A673 (cell line): Measurements from ENCODE around the gene CHTF8. TPM values are rescaled to one million over a fixed set of nuclear protein-coding genes. Genes with fewer than 3 reads are reported as not detected.
"Not testable (repeated sequence)": the region's sequence is repeated elsewhere in the genome, so short reads cannot be mapped to it uniquely, and the experiment has no call there.

Experiments
- BruUV-seq: library from RNA; stranded (reverse); fragments of 400-500 nt; replicated peaks from 2 replicates; lab custom pipeline; 2021; lab: Mats Ljungman, UMichigan
- CTCF ChIA-PET: fragments of 300-600 bp; sonication (Branson Sonifier 250); formaldehyde crosslinking; loops from one replicate; lab custom pipeline; 2022; ENCODE audit warnings: antibody characterized with exemption; lab: Charles Lee
- POLR2A ChIA-PET: fragments of 300-600 bp; sonication (Branson Sonifier 250); formaldehyde crosslinking; loops from one replicate; lab custom pipeline; 2022; ENCODE audit warnings: antibody characterized with exemption; ENCODE audit not compliant: low non-redundant PET; lab: Charles Lee
- DNase-seq: peaks from one replicate; pipeline ENCODE4 v3.0.0-alpha.2; 2015; ENCODE audit warnings: low spot score
- H3K27ac ChIP-seq: fragments of 200-600 bp; sonication (generic); 2 replicates; pipeline ENCODE4 v1.5.1; 2016; ENCODE audit warnings: mixed run types, low read depth, mild to moderate bottlenecking, mixed read lengths, antibody characterized with exemption, low read length; ENCODE audit not compliant: poor library complexity, severe bottlenecking
- H3K27me3 ChIP-seq: fragments of 200-600 bp; sonication (generic); replicated peaks from 2 replicates; pipeline ENCODE4 v1.6.1; 2017; ENCODE audit warnings: mixed run types, low read depth, mild to moderate bottlenecking, mixed read lengths, antibody characterized with exemption, low read length; ENCODE audit not compliant: insufficient read depth, poor library complexity
- H3K36me3 ChIP-seq: fragments of 200-600 bp; sonication (generic); 2 replicates; pipeline ENCODE4 v1.6.1; 2016; ENCODE audit warnings: mixed run types, mild to moderate bottlenecking, mixed read lengths, antibody characterized with exemption, low read length; ENCODE audit not compliant: insufficient read depth, poor library complexity, severe bottlenecking
- H3K4me1 ChIP-seq: fragments of 200-600 bp; sonication (generic); 2 replicates; pipeline ENCODE4 v1.6.1; 2017; ENCODE audit warnings: mixed run types, mild to moderate bottlenecking, mixed read lengths, antibody characterized with exemption, low read length; ENCODE audit not compliant: insufficient read depth, poor library complexity, severe bottlenecking
- H3K4me3 ChIP-seq: fragments of 200-600 bp; sonication (generic); 2 replicates; pipeline ENCODE4 v1.5.1; 2016; ENCODE audit warnings: low read depth, mixed run types, mild to moderate bottlenecking, mixed read lengths, low read length; ENCODE audit not compliant: poor library complexity, severe bottlenecking
- H3K9me3 ChIP-seq: fragments of 200-600 bp; sonication (generic); 2 replicates; pipeline ENCODE4 v1.6.1; 2016; ENCODE audit warnings: mixed run types, low read depth, mild to moderate bottlenecking, mixed read lengths, antibody characterized with exemption, low read length; ENCODE audit not compliant: poor library complexity, severe bottlenecking
- EZH2 ChIP-seq: fragments of 200-600 bp; sonication (generic); IDR thresholded peaks from 2 replicates; pipeline ENCODE4 v1.6.1; 2017; ENCODE audit warnings: borderline replicate concordance, low read depth, mild to moderate bottlenecking, mixed read lengths, antibody characterized with exemption, low read length; ENCODE audit not compliant: poor library complexity, severe bottlenecking
- intact Hi-C: fragments of 100-400 bp; cut with micrococcal nuclease; formaldehyde crosslinking; loops from one replicate; pipeline ENCODE4 v1.10.0; 2022; ENCODE audit not compliant: unreplicated experiment
- total RNA-seq: library from RNA; stranded (reverse); gene quantifications from 2 replicates; pipeline ENCODE4 v1.2.3, GENCODE V29; 2021
- TF ChIP-seq, protein P1 (sequence below): fragments of 300-800, 200-600 bp; sonication (generic); conservative IDR thresholded peaks from 2 replicates; pipeline ENCODE4 v1.5.1; 2017; ENCODE audit warnings: low read depth, mild to moderate bottlenecking, antibody characterized with exemption, low read length, moderate library complexity, mixed read lengths

Gene CHTF8
- total RNA-seq, 1 experiment from 2014 or later, result 113 TPM

DNA sequence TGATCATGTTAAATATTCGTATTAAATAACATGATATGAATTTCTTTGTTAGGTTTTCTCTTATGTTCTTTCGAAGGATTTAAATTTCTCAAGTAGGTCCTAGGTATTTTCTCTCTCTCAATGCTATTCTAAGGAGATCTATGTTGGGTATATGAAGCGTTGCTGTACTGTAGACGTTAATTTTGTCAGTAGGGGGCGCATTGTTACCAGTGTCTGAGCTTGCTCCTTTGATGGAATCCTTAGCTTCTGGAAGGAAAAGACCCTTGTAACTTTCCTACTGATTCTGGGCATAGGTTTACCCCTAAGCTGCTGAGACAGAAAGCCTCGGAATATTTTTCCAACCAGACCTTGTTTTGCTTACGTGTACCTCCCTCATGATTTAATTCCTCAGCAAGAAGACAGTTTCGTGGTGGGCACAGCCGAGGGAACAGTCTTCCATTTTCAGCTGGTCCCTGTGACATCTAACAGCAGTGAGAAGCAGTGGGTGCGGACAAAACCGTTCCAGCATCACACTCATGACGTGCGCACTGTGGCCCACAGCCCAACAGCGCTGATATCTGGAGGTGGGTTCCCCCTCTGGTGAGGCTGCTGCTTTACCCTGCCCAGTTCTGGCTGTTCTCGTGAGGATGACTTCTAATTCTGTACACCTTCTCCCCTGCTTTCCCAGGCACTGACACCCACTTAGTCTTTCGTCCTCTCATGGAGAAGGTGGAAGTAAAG, 17.9 kb upstream of the CHTF8 start:
- Histone ChIP-seq H3K4me3 (no peak overlapping the region), H3K36me3 (peaks cover 62% of the 10 kb centered on the region), H3K9me3 (no peaks in the 10 kb centered on the region), H3K27me3 (no peaks in the 10 kb centered on the region), H3K4me1 (no peaks in the 10 kb centered on the region), H3K27ac (no peak overlapping the region)
- TF ChIP-seq, protein P1, sequence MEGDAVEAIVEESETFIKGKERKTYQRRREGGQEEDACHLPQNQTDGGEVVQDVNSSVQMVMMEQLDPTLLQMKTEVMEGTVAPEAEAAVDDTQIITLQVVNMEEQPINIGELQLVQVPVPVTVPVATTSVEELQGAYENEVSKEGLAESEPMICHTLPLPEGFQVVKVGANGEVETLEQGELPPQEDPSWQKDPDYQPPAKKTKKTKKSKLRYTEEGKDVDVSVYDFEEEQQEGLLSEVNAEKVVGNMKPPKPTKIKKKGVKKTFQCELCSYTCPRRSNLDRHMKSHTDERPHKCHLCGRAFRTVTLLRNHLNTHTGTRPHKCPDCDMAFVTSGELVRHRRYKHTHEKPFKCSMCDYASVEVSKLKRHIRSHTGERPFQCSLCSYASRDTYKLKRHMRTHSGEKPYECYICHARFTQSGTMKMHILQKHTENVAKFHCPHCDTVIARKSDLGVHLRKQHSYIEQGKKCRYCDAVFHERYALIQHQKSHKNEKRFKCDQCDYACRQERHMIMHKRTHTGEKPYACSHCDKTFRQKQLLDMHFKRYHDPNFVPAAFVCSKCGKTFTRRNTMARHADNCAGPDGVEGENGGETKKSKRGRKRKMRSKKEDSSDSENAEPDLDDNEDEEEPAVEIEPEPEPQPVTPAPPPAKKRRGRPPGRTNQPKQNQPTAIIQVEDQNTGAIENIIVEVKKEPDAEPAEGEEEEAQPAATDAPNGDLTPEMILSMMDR, result peak; percentile 85
- no peak for TF ChIP-seq EZH2
- intact Hi-C loops, result loop anchor here (1.0 kb wide), 1 partner anchor 136 kb away; no protein-coding TSS in a partner anchor
- POLR2A ChIA-PET, result no interaction called here
- CTCF ChIA-PET, result interaction anchor here (0.6 to 1.6 kb wide), 4 partner anchors 38 to 235 kb away, joined by 3 to 8 read pairs (median 4); partner anchors contain the start of gene TERF2
- peak; percentile 86 for DNase-seq
- no TSS peak for BruUV-seq

DNA sequence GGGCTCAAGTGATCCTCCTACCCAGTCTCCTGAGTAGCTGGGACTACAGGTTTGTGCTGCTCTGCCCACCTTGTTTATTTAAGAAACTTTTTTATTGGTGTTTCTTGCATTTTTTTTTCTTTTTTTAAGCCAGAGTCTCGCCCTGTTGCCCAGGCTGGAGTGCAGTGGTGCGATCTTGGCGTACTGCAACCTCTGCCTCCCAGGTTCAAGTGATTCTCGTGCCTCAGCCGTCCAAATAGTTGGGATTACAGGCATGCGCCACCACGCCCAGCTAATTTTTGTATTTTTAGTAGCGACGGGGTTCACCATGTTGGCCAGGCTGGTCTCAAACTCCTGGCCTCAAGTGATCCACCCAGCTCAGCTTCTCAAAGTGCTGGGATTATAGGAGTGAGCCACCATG, 17.2 kb upstream of the CHTF8 start:
- H3K4me1 ChIP-seq, H3K4me3 ChIP-seq, BruUV-seq, H3K27me3 ChIP-seq, H3K27ac ChIP-seq, H3K9me3 ChIP-seq, POLR2A ChIA-PET, DNase-seq: not testable (repeated sequence)
- intact Hi-C loops, result loop anchor here (1.0 kb wide), 1 partner anchor 137 kb away; no protein-coding TSS in a partner anchor
- H3K36me3 ChIP-seq, result peaks cover 58% of the 10 kb centered on the region
- CTCF ChIA-PET, result interaction anchor here (1.0 to 1.6 kb wide), 2 partner anchors 136 to 236 kb away, joined by 3 to 8 read pairs; partner anchors contain the start of gene TERF2

DNA sequence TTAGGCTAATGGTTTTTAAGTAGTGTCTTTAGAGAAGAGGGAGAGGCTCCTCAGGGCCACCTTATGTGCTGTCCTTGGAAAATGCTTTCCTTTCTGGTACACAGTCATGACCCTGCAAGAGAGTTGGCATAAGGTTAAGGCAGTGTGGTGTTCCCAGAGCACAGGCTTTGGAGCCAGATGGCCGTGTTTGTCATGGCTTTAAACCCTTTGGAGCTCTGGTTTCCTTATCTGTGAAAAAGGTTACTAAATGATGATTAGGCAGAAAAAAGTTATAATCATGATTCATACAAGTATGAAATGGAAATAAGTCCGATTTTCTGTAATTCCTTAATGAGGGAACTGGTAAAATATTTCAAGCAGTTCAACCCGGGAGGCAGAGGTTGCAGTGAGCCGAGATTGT, 13.3 kb upstream of the CHTF8 start:
- CTCF ChIA-PET, result no interaction called here
- Histone ChIP-seq H3K27me3 (no peaks in the 10 kb centered on the region), H3K36me3 (peaks cover 55% of the 10 kb centered on the region)

More for the DNA sequence above, 13.3 kb upstream of the CHTF8 start:
- TF ChIP-seq EZH2, result no peak
- TF ChIP-seq, protein P1, result no peak
- DNase-seq, result no peak
- BruUV-seq, result no TSS peak
- Histone ChIP-seq H3K4me1 (no peaks in the 10 kb centered on the region), H3K4me3 (no peak overlapping the region), H3K9me3 (no peaks in the 10 kb centered on the region), H3K27ac (no peak overlapping the region)
- POLR2A ChIA-PET, result no interaction called here
- intact Hi-C loops, result no loop called here
